ENCODE data around the gene ZNF740. TPM values are rescaled to one million over a fixed set of nuclear protein-coding genes. Genes with fewer than 3 reads are reported as not detected.

The ZNF740 gene
- 10 to 100 TPM in 2 of 4 donors, 1 to 10 TPM in 2; 6.9 to 21.2 (median 9.8) TPM for total RNA-seq

- 0% methylated on average over 7 to 15 of the region's 70 CpGs for WGBS, 2 donors
- H3K27me3 ChIP-seq = no peaks in the 10 kb centered on the region
- peak; percentile 72 for DNase-seq
- H3K4me1 ChIP-seq = peaks cover 20 to 56% (median 33%) of the 10 kb centered on the region in 3 donors
- intact Hi-C loops (cut with DNase I) = no loop called here
- peak in 3 of 4 donors; percentile 79 to 87 (median 84) for TF ChIP-seq POLR2A (IDR thresholded peaks at IDR 0.05)
- TF ChIP-seq CTCF (IDR thresholded peaks at IDR 0.05) = peak in 1 of 6 experiments; percentile 18
- H3K9me3 ChIP-seq = no peaks in the 10 kb centered on the region
- peak within 1 kb of the TSS; percentile 69 to 91 (median 80) for H3K4me3 ChIP-seq
- H3K36me3 ChIP-seq = peaks cover 15 to 37% (median 18%) of the 10 kb centered on the region in 3 donors
- peak within 1 kb of the TSS; percentile 95 to 97 (median 96) for H3K27ac ChIP-seq
Observed at GRCh38 chr12:53180220-53180930, at the start of gene ZNF740, which contains the start of gene CSAD. Gene ZNF740 (plus strand): TSS chr12:53180722. CDS start chr12:53181984, 1,262 bp downstream. Gene CSAD (minus strand): TSS chr12:53180925. CDS start chr12:53173470, 7,455 bp downstream.

GRCh38 chr12:53131844-53132243, 48.7 kb upstream of the ZNF740 start:
- TF ChIP-seq CTCF (IDR thresholded peaks at IDR 0.05) (no peak), POLR2A (IDR thresholded peaks at IDR 0.05) (no peak)
- WGBS, 2 donors = 76 to 78% methylated on average over 2 of the region's 2 CpGs
- intact Hi-C loops (cut with DNase I) = no loop called here
- Histone ChIP-seq H3K4me3 (no peak overlapping the region), H3K4me1 (no peaks in the 10 kb centered on the region), H3K27ac (no peak overlapping the region), H3K27me3 (no peaks in the 10 kb centered on the region), H3K36me3 (no peaks in the 10 kb centered on the region), H3K9me3 (peaks cover 0 to 1% (median 0%) of the 10 kb centered on the region in 3 donors)
- no peak for DNase-seq

- no peak overlapping the region for H3K4me3 ChIP-seq
- 81 to 85% methylated on average over 3 of the region's 3 CpGs for WGBS, 2 donors
- intact Hi-C loops (cut with DNase I) = no loop called here
- no peak for DNase-seq
- no peaks in the 10 kb centered on the region for H3K27me3 ChIP-seq
- peaks cover 0 to 6% (median 0%) of the 10 kb centered on the region in 3 donors for H3K9me3 ChIP-seq
- H3K4me1 ChIP-seq = no peaks in the 10 kb centered on the region
- H3K27ac ChIP-seq = no peak overlapping the region
- TF ChIP-seq CTCF (IDR thresholded peaks at IDR 0.05) (no peak), POLR2A (IDR thresholded peaks at IDR 0.05) (no peak)
- H3K36me3 ChIP-seq = no peaks in the 10 kb centered on the region
Observed at GRCh38 chr12:53133722-53134121, 46.8 kb upstream of the ZNF740 start.

- H3K27ac ChIP-seq = no peak overlapping the region
- DNase-seq = no peak
- no peaks in the 10 kb centered on the region for H3K4me1 ChIP-seq
- no peaks in the 10 kb centered on the region for H3K9me3 ChIP-seq
- H3K27me3 ChIP-seq = no peaks in the 10 kb centered on the region
- H3K36me3 ChIP-seq = no peaks in the 10 kb centered on the region
- TF ChIP-seq CTCF (IDR thresholded peaks at IDR 0.05) (no peak), POLR2A (IDR thresholded peaks at IDR 0.05) (no peak)
- no peak overlapping the region for H3K4me3 ChIP-seq
- 81 to 82% methylated on average over 4 of the region's 4 CpGs for WGBS, 2 donors
- intact Hi-C loops (cut with DNase I) = no loop called here
Observed at GRCh38 chr12:53143355-53143754, 37.2 kb upstream of the ZNF740 start.

GRCh38 chr12:53145383-53146260, 34.9 kb upstream of the ZNF740 start:
- Histone ChIP-seq H3K4me3 (no peak overlapping the region), H3K27me3 (no peaks in the 10 kb centered on the region), H3K27ac (no peak overlapping the region), H3K4me1 (no peaks in the 10 kb centered on the region), H3K9me3 (no peaks in the 10 kb centered on the region), H3K36me3 (no peaks in the 10 kb centered on the region)
- TF ChIP-seq POLR2A (IDR thresholded peaks at IDR 0.05) (no peak), CTCF (IDR thresholded peaks at IDR 0.05) (no peak)
- whole genome bisulfite sequencing, 2 donors = 82 to 86% methylated on average over 2 to 3 of the region's 5 CpGs
- intact Hi-C loops (cut with DNase I) = no loop called here
- DNase-seq = no peak

All from esophagus squamous epithelium (tissue), 5 donors.